CD4-positive, alpha-beta T cell treated with Interleukin-17A for 1 hour (primary cell): Measurements from ENCODE around the gene ARFIP1.

Experiments used
- DNase-seq: peaks from one replicate; pipeline ENCODE4 v3.0.0-alpha.2; 2020

The ARFIP1 gene

GRCh38 chr4:152941411-152941810 lies 161.7 kb downstream of the ARFIP1 start:
- DNase-seq: no peak

GRCh38 chr4:152942346-152942745 lies 162.6 kb downstream of the ARFIP1 start:
- DNase-seq: no peak

- DNase-seq: no peak
Measured at GRCh38 chr4:152943672-152944071, 163.9 kb downstream of the ARFIP1 start.

- DNase-seq: no peak
Measured at GRCh38 chr4:152944666-152945320, 165.0 kb downstream of the ARFIP1 start.

GRCh38 chr4:152945639-152946038 lies 165.9 kb downstream of the ARFIP1 start:
- DNase-seq: no peak

GRCh38 chr4:152946446-152946845 lies 166.7 kb downstream of the ARFIP1 start:
- no peak for DNase-seq

GRCh38 chr4:152947311-152947710 lies 167.6 kb downstream of the ARFIP1 start:
- no peak for DNase-seq

GRCh38 chr4:152949930-152950329 lies 170.2 kb downstream of the ARFIP1 start:
- DNase-seq: no peak

- no peak for DNase-seq
Measured at GRCh38 chr4:152950402-152951274, 170.9 kb downstream of the ARFIP1 start.

GRCh38 chr4:152951348-152951747 lies 171.6 kb downstream of the ARFIP1 start:
- DNase-seq: no peak

- DNase-seq: no peak
Measured at GRCh38 chr4:152953514-152953913, 173.8 kb downstream of the ARFIP1 start.

GRCh38 chr4:152954741-152955140 lies 175.0 kb downstream of the ARFIP1 start:
- DNase-seq: no peak

- DNase-seq: no peak
Measured at GRCh38 chr4:152956147-152956546, 176.4 kb downstream of the ARFIP1 start.

- DNase-seq: no peak
Measured at GRCh38 chr4:152956650-152957436, 177.1 kb downstream of the ARFIP1 start.

GRCh38 chr4:152957437-152958171 lies 177.8 kb downstream of the ARFIP1 start:
- no peak for DNase-seq

- DNase-seq: no peak
Measured at GRCh38 chr4:152959080-152959479, 179.3 kb downstream of the ARFIP1 start.

GRCh38 chr4:152960082-152960481 lies 180.3 kb downstream of the ARFIP1 start:
- DNase-seq: no peak

GRCh38 chr4:152961014-152961772 lies 181.4 kb downstream of the ARFIP1 start:
- no peak for DNase-seq

- no peak for DNase-seq
Measured at GRCh38 chr4:152961773-152962115, 182.0 kb downstream of the ARFIP1 start.
